WTC11 (cell line): ENCODE results near the gene JAKMIP3.

Source experiments
- ATF2 ChIP-seq: sonication (generic); formaldehyde crosslinking; IDR thresholded peaks from 2 replicates; pipeline ENCODE4 v1.8.1; 2022; ENCODE audit warnings: low read depth, missing genetic modification reagents, borderline replicate concordance
- CREB1 ChIP-seq: sonication (generic); formaldehyde crosslinking; IDR thresholded peaks from 2 replicates; pipeline ENCODE4 v1.8.0; 2023; ENCODE audit warnings: mild to moderate bottlenecking, missing genetic modification reagents
- FOXK1 ChIP-seq: sonication (generic); formaldehyde crosslinking; IDR thresholded peaks from 2 replicates; pipeline ENCODE4 v1.8.0; 2022; ENCODE audit warnings: mild to moderate bottlenecking, moderate library complexity, missing genetic modification reagents
- KAT7 ChIP-seq: sonication (generic); formaldehyde crosslinking; IDR thresholded peaks from 2 replicates; pipeline ENCODE4 v1.8.1; 2023; ENCODE audit warnings: missing genetic modification reagents, mild to moderate bottlenecking, borderline replicate concordance
- NFYB ChIP-seq: sonication (generic); formaldehyde crosslinking; conservative IDR thresholded peaks from 2 replicates; pipeline ENCODE4 v1.8.0; 2022; ENCODE audit warnings: low read depth, missing genetic modification reagents
- TEAD1 ChIP-seq: sonication (generic); formaldehyde crosslinking; IDR thresholded peaks from 2 replicates; pipeline ENCODE4 v1.8.0; 2022; ENCODE audit warnings: mild to moderate bottlenecking, missing genetic modification reagents
- TEAD4 ChIP-seq: sonication (generic); formaldehyde crosslinking; IDR thresholded peaks from 2 replicates; pipeline ENCODE4 v1.8.0; 2022; ENCODE audit warnings: mild to moderate bottlenecking, missing genetic modification reagents
- ZBTB21 ChIP-seq: sonication (generic); formaldehyde crosslinking; IDR thresholded peaks from 2 replicates; pipeline ENCODE4 v1.8.1; 2023; ENCODE audit warnings: mild to moderate bottlenecking, missing genetic modification reagents, borderline replicate concordance
- ZNF219 ChIP-seq: sonication (generic); formaldehyde crosslinking; IDR thresholded peaks from 2 replicates; pipeline ENCODE4 v1.8.0; 2023; ENCODE audit warnings: missing genetic modification reagents, mild to moderate bottlenecking, borderline replicate concordance
- ZNF317 ChIP-seq: sonication (generic); formaldehyde crosslinking; IDR thresholded peaks from 2 replicates; pipeline ENCODE4 v1.8.1; 2023; ENCODE audit warnings: low read depth, mild to moderate bottlenecking, moderate library complexity, missing genetic modification reagents, borderline replicate concordance
- TF ChIP-seq, protein P1 (sequence below): fragments of 200-600 bp; IDR thresholded peaks from 2 replicates; pipeline ENCODE4 v1.8.0; 2022; ENCODE audit warnings: antibody characterized with exemption
- TF ChIP-seq, protein P2 (sequence below): sonication (generic); formaldehyde crosslinking; IDR thresholded peaks from 2 replicates; pipeline ENCODE4 v1.8.1; 2022; ENCODE audit warnings: mild to moderate bottlenecking, missing genetic modification reagents, moderate library complexity, borderline replicate concordance
- TF ChIP-seq, protein P3 (sequence below): sonication (generic); formaldehyde crosslinking; IDR thresholded peaks from 2 replicates; pipeline ENCODE4 v1.8.0; 2022; ENCODE audit warnings: mild to moderate bottlenecking, missing genetic modification reagents
- TF ChIP-seq, protein P4 (sequence below): sonication (generic); formaldehyde crosslinking; IDR thresholded peaks from 2 replicates; pipeline ENCODE4 v1.8.0; 2022; ENCODE audit warnings: mild to moderate bottlenecking, missing genetic modification reagents

DNA sequence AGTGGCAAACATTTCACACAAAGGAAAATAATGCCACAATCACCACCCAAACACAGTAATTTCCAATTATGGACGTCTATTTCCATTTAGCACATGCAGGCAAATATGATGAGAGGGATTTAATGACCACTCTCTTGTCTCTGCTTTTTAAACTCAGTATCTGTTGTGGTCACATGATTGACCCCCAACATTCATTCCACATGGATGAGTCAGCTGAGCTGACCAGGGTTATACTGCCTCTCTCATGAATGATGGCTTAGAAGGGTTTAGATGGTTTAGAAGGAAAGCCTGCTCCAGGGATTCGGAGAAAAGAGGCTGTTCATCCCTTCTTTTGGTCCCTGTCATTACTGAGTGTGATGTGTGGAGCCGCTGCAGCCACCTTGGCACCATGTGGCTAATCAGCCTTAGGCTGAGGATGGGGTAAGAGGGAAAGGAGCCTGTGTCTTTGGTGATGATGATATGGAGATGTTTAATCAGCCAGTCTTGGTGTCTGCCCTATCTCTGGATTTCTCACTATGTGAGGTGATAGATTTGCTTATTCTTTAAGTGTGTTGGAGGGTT, 38.2 kb upstream of the JAKMIP3 start:
- TF ChIP-seq, protein P1, sequence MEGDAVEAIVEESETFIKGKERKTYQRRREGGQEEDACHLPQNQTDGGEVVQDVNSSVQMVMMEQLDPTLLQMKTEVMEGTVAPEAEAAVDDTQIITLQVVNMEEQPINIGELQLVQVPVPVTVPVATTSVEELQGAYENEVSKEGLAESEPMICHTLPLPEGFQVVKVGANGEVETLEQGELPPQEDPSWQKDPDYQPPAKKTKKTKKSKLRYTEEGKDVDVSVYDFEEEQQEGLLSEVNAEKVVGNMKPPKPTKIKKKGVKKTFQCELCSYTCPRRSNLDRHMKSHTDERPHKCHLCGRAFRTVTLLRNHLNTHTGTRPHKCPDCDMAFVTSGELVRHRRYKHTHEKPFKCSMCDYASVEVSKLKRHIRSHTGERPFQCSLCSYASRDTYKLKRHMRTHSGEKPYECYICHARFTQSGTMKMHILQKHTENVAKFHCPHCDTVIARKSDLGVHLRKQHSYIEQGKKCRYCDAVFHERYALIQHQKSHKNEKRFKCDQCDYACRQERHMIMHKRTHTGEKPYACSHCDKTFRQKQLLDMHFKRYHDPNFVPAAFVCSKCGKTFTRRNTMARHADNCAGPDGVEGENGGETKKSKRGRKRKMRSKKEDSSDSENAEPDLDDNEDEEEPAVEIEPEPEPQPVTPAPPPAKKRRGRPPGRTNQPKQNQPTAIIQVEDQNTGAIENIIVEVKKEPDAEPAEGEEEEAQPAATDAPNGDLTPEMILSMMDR, result no peak
- TF ChIP-seq, protein P2, sequence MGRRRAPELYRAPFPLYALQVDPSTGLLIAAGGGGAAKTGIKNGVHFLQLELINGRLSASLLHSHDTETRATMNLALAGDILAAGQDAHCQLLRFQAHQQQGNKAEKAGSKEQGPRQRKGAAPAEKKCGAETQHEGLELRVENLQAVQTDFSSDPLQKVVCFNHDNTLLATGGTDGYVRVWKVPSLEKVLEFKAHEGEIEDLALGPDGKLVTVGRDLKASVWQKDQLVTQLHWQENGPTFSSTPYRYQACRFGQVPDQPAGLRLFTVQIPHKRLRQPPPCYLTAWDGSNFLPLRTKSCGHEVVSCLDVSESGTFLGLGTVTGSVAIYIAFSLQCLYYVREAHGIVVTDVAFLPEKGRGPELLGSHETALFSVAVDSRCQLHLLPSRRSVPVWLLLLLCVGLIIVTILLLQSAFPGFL, result no peak
- TF ChIP-seq FOXK1 (CRISPR knock-in tag) (no peak), NFYB (CRISPR knock-in tag) (no peak), ZNF219 (CRISPR knock-in tag) (no peak), ATF2 (CRISPR knock-in tag) (no peak), ZBTB21 (CRISPR knock-in tag) (no peak), ZNF317 (CRISPR knock-in tag) (no peak), KAT7 (CRISPR knock-in tag) (no peak), CREB1 (CRISPR knock-in tag) (no peak), TEAD4 (no peak), TEAD1 (CRISPR knock-in tag) (no peak)
- TF ChIP-seq, protein P3, sequence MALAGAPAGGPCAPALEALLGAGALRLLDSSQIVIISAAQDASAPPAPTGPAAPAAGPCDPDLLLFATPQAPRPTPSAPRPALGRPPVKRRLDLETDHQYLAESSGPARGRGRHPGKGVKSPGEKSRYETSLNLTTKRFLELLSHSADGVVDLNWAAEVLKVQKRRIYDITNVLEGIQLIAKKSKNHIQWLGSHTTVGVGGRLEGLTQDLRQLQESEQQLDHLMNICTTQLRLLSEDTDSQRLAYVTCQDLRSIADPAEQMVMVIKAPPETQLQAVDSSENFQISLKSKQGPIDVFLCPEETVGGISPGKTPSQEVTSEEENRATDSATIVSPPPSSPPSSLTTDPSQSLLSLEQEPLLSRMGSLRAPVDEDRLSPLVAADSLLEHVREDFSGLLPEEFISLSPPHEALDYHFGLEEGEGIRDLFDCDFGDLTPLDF (CRISPR knock-in tag), result no peak
- TF ChIP-seq, protein P4, sequence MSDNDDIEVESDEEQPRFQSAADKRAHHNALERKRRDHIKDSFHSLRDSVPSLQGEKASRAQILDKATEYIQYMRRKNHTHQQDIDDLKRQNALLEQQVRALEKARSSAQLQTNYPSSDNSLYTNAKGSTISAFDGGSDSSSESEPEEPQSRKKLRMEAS, result no peak
